ENCODE results near the gene OR56A3. TPM values are rescaled to one million over a fixed set of nuclear protein-coding genes. Genes with fewer than 3 reads are reported as not detected.

OR56A3 gene
- polyA plus RNA-seq, 1 of the 3 experiments (the other 2 are of a cell fraction): not detected

- H4K20me1 ChIP-seq (ENCODE audit: insufficient read depth): no peaks in the 10 kb centered on the region
- H3K4me2 ChIP-seq: no peak overlapping the region
- TF ChIP-seq RFX5 (IDR thresholded peaks at IDR 0.05; ENCODE audit: low read length) (no peak), TCF12 (IDR thresholded peaks at IDR 0.05) (no peak), NFIC (IDR thresholded peaks at IDR 0.05; ENCODE audit: borderline replicate concordance) (no peak), PBX3 (IDR thresholded peaks at IDR 0.05) (no peak)
- no peak overlapping the region for H3K9ac ChIP-seq
- no peak for DNase-seq
- CTCF ChIA-PET: no interaction called here
- peaks cover 41% of the 10 kb centered on the region for H3K27me3 ChIP-seq (ENCODE audit: insufficient read depth)
- H3K4me3 ChIP-seq (ENCODE audit: low read depth in 2 of 2, low read length in 1 of 2): no peak overlapping the region
- H3K4me1 ChIP-seq (ENCODE audit: control insufficient read depth in 1 of 2, insufficient read depth in 2 of 2, low read depth in 1 of 2, low read length in 1 of 2): no peaks in the 10 kb centered on the region
- H3F3A ChIP-seq (replicated peaks; ENCODE audit: insufficient read depth): no peaks in the 10 kb centered on the region
- no peaks in the 10 kb centered on the region for H3K9me3 ChIP-seq
- 7% methylated on average over 12 of the region's 19 CpGs for WGBS (ENCODE audit: low lambda C conversion rate)
- H3K79me2 ChIP-seq (ENCODE audit: insufficient read depth): no peaks in the 10 kb centered on the region
- POLR2A ChIA-PET: no interaction called here
- H3K27ac ChIP-seq (ENCODE audit: low read depth in 2 of 2, low read length in 1 of 2): no peak overlapping the region
- no peaks in the 10 kb centered on the region for H3K9me2 ChIP-seq
- no peak overlapping the region for H2AFZ ChIP-seq (ENCODE audit: low read depth)
- no peaks in the 10 kb centered on the region for H3K36me3 ChIP-seq (replicated peaks in 1 of 2; ENCODE audit: control insufficient read depth in 1 of 2, insufficient read depth in 2 of 2, low read length in 1 of 2)
Observed at GRCh38 chr11:5930614-5931013, 11.4 kb upstream of the OR56A3 start.

GRCh38 chr11:5931061-5931460, 11.0 kb upstream of the OR56A3 start:
- CTCF ChIA-PET: no interaction called here
- Histone ChIP-seq H3K27me3 (ENCODE audit: insufficient read depth) (peaks cover 41% of the 10 kb centered on the region), H3K9ac (no peak overlapping the region), H3K4me3 (ENCODE audit: low read depth in 2 of 2, low read length in 1 of 2) (no peak overlapping the region), H3K79me2 (ENCODE audit: insufficient read depth) (no peaks in the 10 kb centered on the region), H3K9me3 (no peaks in the 10 kb centered on the region), H2AFZ (ENCODE audit: low read depth) (no peak overlapping the region), H4K20me1 (ENCODE audit: insufficient read depth) (no peaks in the 10 kb centered on the region), H3F3A (replicated peaks; ENCODE audit: insufficient read depth) (no peaks in the 10 kb centered on the region), H3K4me2 (no peak overlapping the region), H3K27ac (ENCODE audit: low read depth in 2 of 2, low read length in 1 of 2) (no peak overlapping the region), H3K4me1 (ENCODE audit: control insufficient read depth in 1 of 2, insufficient read depth in 2 of 2, low read depth in 1 of 2, low read length in 1 of 2) (no peaks in the 10 kb centered on the region), H3K9me2 (no peaks in the 10 kb centered on the region), H3K36me3 (replicated peaks in 1 of 2; ENCODE audit: control insufficient read depth in 1 of 2, insufficient read depth in 2 of 2, low read length in 1 of 2) (no peaks in the 10 kb centered on the region)
- DNase-seq: no peak
- WGBS (ENCODE audit: low lambda C conversion rate): 9% methylated on average over 8 of the region's 8 CpGs
- TF ChIP-seq JUND (IDR thresholded peaks at IDR 0.05): no peak
- no peak for TF ChIP-seq TCF12 (IDR thresholded peaks at IDR 0.05)
- no peak for TF ChIP-seq EZH2phosphoT487 (IDR thresholded peaks at IDR 0.05; ENCODE audit: borderline replicate concordance, low read depth)
- TF ChIP-seq YY1 (IDR thresholded peaks at IDR 0.05; ENCODE audit: low read depth): no peak
- TF ChIP-seq MAX (IDR thresholded peaks at IDR 0.05; ENCODE audit: low read depth): no peak
- no peak for TF ChIP-seq RXRA (IDR thresholded peaks at IDR 0.05; ENCODE audit: borderline replicate concordance, low read depth)
- TF ChIP-seq USF1 (IDR thresholded peaks at IDR 0.05; ENCODE audit: borderline replicate concordance, low read depth): no peak
- TF ChIP-seq RFX5 (IDR thresholded peaks at IDR 0.05; ENCODE audit: low read length): no peak
- TF ChIP-seq CHD2 (IDR thresholded peaks at IDR 0.05; ENCODE audit: low read length, partially characterized antibody): no peak
- no peak for TF ChIP-seq FOSL2 (IDR thresholded peaks at IDR 0.05; ENCODE audit: borderline replicate concordance, low read depth)
- no peak for TF ChIP-seq SMC3 (IDR thresholded peaks at IDR 0.05; ENCODE audit: low read depth, low read length)
- no peak for TF ChIP-seq RCOR1 (IDR thresholded peaks at IDR 0.05; ENCODE audit: low read length)
- no peak for TF ChIP-seq NFIC (IDR thresholded peaks at IDR 0.05; ENCODE audit: borderline replicate concordance)
- no peak for TF ChIP-seq ELF1 (IDR thresholded peaks at IDR 0.05)
- TF ChIP-seq SIN3A (IDR thresholded peaks at IDR 0.05; ENCODE audit: borderline replicate concordance, low read depth, low read length): no peak
- no peak for TF ChIP-seq FOXJ3 (CRISPR knock-in tag; IDR thresholded peaks at IDR 0.05)
- TF ChIP-seq USF2 (IDR thresholded peaks at IDR 0.05; ENCODE audit: borderline replicate concordance, low read depth, low read length): no peak
- POLR2A ChIA-PET: no interaction called here

All from SK-N-SH (cell line).